ENCODE results near the gene BTBD9.
"Not testable (repeated sequence)": the region's sequence is repeated elsewhere in the genome, so short reads cannot be mapped to it uniquely, and the experiment has no call there.

BTBD9 gene

DNA sequence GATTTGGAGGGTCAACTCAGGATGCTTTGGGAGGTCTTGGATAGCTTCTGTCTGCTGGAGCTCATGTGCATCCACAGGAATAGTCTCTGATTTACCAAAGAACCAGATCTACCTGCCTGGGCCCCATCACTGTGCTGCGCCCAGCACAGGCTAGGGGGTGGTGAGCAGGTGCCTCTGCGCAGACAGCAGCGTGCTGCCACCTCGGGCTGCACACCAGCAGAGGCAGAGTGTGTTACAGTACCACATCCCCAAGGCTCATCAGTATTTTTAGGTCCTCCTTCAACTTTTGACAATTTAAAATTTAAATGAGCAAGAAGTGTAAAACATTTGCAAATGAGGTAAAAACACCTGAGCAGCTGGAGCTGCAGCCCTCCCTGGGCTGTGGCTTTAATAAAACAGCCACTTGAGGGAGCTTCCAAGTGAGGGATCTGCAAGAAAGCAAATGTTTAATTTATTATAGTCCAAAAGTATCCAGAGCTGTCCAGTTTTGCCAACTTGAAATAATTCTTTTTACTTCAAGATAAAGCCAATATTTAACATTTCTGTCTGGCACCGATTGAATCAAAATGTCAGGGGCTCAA lies 495.3 kb downstream of the BTBD9 start:
- no peak for DNase-seq (ENCODE audit: low spot score)

DNA sequence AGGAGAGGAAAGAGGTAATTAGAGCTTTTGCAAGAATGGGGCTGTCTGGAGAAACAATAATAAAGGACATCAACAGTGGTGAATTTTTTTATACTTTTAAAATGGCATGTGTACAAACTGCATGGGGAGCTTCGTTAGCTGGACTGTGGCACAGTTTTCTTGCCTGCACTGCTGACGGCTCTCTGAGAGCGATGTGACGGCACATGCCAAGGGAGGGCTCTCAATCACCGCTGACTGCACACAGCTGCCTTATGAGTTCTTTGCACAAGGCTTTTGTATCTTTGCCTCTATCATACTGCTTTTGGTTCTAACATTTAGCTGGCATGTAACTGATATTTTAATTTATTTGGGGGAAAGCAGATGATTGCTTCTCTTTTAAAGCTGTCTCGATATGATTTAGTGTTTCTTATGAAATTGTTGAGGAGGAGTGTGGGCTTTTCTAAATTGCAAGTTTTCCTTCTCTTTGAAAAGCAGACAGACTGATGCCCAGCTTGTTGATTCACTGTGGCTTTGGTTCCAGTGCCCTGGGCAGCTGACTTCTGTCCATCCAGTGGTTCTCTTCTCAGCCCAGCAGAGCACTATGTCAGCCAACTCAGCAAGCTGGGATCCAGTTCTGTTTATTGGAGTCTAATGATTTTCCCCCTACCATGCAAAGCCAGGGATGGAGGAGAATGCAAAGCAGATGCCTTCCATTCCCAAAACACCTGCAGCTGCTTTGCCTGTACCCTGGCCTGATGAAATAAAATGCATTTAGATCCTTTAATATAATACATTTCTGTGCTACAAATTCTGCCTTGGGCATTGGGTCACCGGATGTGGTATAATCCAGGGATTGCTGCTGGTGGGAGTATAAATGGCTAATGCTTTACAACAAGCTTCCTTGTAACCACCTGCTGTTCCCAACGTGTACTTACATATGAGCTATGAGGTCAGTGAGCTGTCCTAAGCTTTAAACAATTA lies 496.3 kb downstream of the BTBD9 start:
- no peak for DNase-seq (ENCODE audit: low spot score)

GRCh38 chr6:38142178-38142902 lies 497.4 kb downstream of the BTBD9 start:
- no peak for DNase-seq (ENCODE audit: low spot score)

DNA sequence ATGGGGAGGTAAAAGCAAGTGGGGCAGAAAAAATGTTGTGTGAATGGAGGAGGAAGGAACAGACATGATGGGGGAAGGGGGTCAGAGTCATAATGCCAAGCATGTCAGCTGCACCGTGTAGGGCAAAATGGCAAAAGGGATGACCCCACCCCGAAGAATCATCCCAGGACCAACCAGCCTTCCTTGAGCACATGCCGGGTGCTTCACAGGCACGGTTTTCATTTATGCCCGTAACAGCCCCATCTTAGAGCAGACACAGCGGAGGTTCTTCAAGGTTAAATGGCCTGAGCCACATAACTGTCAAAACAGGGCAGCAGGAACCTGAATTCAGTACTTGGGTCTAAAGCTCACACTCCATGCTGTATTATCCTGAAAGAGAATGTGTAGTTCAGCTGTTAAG lies 498.0 kb downstream of the BTBD9 start:
- DNase-seq (ENCODE audit: low spot score), result no peak

GRCh38 chr6:38141085-38141484 lies 498.6 kb downstream of the BTBD9 start:
- no peak for DNase-seq (ENCODE audit: low spot score)

DNA sequence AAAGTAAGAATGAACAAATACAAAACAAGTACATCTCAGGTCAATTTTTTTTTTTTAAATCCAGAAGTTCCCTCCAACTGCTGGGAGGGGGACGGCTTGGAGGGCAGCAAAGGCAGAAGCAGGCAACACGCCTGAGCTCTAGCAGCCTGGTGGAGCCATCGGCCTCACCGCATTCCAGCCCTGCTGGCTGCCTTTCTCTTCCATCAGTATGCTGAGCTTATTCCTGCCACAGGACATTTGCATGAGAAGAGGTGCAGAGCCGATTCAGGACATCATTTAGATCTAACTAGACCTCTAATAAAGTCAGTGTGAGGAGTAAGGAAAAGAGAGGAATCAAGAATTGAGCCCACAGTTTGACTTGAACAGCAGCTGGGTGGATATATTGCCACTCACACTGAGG lies 501.4 kb downstream of the BTBD9 start:
- no peak for DNase-seq (ENCODE audit: low spot score)

DNA sequence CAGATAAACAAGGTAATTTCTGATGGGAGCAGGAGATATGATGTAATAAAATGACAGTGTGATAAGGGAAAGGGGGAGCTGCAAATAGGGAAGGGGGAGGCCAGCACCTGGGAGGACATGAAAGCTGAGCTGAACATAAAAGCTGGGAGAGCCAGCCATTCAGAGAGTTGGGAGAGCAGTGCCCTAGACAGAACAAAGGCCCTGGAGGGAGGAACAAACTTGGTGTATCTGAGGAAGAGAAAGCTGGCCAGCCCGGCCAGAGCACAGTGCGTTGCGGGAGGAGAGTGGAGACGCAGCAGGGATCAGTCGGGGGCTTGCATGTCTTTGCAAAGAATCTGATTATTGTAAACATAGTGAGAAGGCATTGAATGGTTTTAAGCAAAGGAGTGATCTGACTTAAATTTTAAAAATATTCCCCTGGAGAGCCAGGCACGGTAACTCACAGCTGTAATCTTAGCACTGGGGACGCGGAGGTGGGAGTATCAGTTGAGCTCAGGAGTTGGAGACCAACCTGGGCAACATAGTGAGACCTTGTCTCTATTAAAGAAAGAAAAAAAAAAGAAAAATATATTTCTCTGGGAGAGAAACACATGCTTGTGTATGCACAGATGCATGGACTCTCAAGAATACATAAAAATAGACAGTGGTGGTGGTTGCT lies 502.0 kb downstream of the BTBD9 start:
- no peak for DNase-seq (ENCODE audit: low spot score)

- no peak for DNase-seq (ENCODE audit: low spot score)
Measured at GRCh38 chr6:38136547-38136946, 503.2 kb downstream of the BTBD9 start.

DNA sequence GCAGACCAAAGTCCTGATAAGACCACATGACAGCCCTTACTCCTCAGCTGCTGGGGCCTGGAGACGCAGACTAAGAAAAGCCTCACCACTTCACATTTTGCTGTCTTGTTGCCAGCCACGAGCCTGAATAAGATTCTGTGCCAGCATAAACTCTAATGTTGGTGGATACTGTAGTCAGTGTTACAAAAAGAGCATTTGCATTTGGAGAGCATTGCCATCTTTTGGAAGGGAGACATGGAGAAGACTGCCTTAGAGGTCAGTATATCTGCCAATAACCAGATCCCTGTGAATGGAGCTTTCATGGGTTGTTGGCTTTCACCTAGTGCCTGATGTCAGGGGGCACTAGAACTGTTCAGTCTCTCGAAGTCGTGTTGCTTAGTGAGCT lies 505.0 kb downstream of the BTBD9 start:
- no peak for DNase-seq (ENCODE audit: low spot score)

GRCh38 chr6:38133932-38134703 lies 505.6 kb downstream of the BTBD9 start:
- no peak for DNase-seq (ENCODE audit: low spot score)

- no peak for DNase-seq (ENCODE audit: low spot score)
Measured at GRCh38 chr6:38131527-38131965, 508.2 kb downstream of the BTBD9 start.

- no peak for DNase-seq (ENCODE audit: low spot score)
Measured at GRCh38 chr6:38127284-38127683, 512.4 kb downstream of the BTBD9 start.

DNA sequence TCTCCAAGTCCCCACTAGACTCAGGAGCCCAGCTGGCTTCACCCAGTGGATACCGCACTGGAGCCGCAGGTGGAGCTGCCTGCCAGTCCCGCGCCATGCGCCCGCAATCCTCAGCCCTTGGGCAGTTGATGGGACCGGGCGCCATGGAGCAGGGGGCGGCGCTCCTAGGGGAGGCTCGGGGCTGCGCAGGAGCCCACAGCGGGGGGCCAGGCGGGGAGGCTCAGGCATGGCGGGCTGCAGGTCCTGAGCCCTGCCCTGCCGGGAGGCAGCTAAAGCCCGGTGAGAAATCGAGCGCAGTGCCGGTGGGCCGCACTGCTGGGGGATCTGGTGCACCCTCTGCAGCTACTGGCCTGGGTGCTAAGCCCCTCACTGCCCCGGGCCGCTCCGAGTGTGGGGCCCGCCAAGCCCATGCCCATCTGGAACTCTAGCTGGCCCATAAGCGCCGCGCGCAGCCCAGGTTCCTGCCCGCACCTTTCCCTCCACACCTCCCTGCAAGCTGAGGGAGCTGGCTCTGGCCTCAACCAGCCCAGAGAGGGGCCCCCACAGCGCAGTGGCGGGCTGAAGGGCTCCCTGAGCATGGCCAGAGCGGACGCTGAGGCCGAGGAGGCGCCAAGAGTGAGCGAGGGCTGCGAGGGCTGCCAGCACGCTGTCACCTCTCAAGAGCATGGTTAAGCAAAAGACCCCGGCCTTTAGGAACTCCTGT lies 515.4 kb downstream of the BTBD9 start:
- DNase-seq (ENCODE audit: low spot score), result not testable (repeated sequence)

DNA sequence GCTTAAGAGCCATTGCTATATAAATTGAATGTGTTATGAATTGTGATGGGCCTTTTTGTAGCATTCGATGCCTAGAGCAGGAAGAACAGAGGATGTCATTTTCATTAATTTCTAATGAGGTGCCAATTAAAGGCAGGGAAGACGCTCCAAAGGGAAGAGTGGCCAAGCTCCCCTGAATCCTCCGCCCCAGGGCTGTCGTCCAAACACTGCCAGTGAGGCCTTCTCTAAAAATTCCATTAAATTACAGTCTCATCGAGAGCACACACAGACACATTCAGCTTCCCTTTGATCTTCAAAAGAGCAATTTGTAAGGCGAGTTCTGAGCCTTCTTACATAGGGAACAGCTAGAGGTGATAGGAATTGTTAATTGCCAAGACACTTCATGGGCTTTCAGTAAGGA lies 520.2 kb downstream of the BTBD9 start:
- DNase-seq (ENCODE audit: low spot score), result no peak

- DNase-seq (ENCODE audit: low spot score), result no peak
Measured at GRCh38 chr6:38118791-38119365, 520.9 kb downstream of the BTBD9 start.
